Neural crest cell (in vitro differentiated cells): ENCODE measurements around the gene OBSCN. TPM values are rescaled to one million over a fixed set of nuclear protein-coding genes. Genes with fewer than 3 reads are reported as not detected.

Experiments used
- DNase-seq: peaks from one replicate; pipeline ENCODE4 v3.0.0; 2021; ENCODE audit warnings: low read depth, mixed read lengths, low spot score
- H3K27ac Mint-ChIP-seq: one replicate; pipeline ENCODE4 v1.8.0; 2021; ENCODE audit warnings: mild to moderate bottlenecking, mixed read lengths; ENCODE audit not compliant: unreplicated experiment
- H3K27me3 Mint-ChIP-seq: 2 replicates; pipeline ENCODE4 v1.8.0; 2021; ENCODE audit warnings: low read depth, mild to moderate bottlenecking, mixed read lengths
- H3K36me3 Mint-ChIP-seq: 2 replicates; pipeline ENCODE4 v1.8.0; 2021; ENCODE audit warnings: low read depth, mild to moderate bottlenecking, mixed read lengths
- H3K4me1 Mint-ChIP-seq: 2 replicates; pipeline ENCODE4 v1.8.0; 2021; ENCODE audit warnings: mixed read lengths
- H3K4me3 Mint-ChIP-seq: one replicate; pipeline ENCODE4 v1.8.0; 2021; ENCODE audit warnings: mild to moderate bottlenecking, mixed read lengths
- H3K9me3 Mint-ChIP-seq: 2 replicates; pipeline ENCODE4 v1.8.0; 2021; ENCODE audit warnings: mixed read lengths
- total RNA-seq: library from RNA; stranded (reverse); gene quantifications from 2 replicates; pipeline ENCODE4 v1.2.1, GENCODE V29; 2021
- TF ChIP-seq, protein P1 (sequence below): fragments of 200-600 bp; sonication (generic); conservative IDR thresholded peaks from 2 replicates; pipeline ENCODE4 v1.5.0; 2021; ENCODE audit warnings: antibody characterized with exemption, mild to moderate bottlenecking

Gene OBSCN
- total RNA-seq, 1 donor from 2014 or later = 40.1 TPM

DNA sequence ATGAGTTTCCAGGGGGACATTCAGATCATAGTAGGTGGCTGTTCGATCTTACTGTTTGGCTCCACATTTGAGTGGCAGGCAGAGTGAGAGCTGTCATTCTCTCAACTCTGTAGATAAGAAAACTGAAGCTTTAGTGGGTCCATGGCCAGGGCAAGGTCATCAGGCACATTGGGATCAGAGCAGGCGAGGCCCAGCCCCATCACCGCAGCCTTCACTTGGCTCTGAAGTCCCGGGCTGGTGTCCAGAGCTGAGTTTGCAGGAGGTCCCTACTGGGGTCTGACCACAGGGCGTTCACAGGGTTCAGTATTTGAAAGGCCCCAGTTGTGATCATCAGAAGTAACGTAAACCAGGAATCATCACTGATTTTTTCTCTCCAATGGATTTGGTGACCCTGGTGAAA lies 76.7 kb downstream of the OBSCN start:
- Mint-ChIP-seq H3K27me3 (no peaks in the 10 kb centered on the region), H3K27ac (no peak overlapping the region), H3K9me3 (no peaks in the 10 kb centered on the region), H3K36me3 (peaks cover 3% of the 10 kb centered on the region), H3K4me3 (no peak overlapping the region), H3K4me1 (no peaks in the 10 kb centered on the region)
- DNase-seq = no peak
- TF ChIP-seq, protein P1, sequence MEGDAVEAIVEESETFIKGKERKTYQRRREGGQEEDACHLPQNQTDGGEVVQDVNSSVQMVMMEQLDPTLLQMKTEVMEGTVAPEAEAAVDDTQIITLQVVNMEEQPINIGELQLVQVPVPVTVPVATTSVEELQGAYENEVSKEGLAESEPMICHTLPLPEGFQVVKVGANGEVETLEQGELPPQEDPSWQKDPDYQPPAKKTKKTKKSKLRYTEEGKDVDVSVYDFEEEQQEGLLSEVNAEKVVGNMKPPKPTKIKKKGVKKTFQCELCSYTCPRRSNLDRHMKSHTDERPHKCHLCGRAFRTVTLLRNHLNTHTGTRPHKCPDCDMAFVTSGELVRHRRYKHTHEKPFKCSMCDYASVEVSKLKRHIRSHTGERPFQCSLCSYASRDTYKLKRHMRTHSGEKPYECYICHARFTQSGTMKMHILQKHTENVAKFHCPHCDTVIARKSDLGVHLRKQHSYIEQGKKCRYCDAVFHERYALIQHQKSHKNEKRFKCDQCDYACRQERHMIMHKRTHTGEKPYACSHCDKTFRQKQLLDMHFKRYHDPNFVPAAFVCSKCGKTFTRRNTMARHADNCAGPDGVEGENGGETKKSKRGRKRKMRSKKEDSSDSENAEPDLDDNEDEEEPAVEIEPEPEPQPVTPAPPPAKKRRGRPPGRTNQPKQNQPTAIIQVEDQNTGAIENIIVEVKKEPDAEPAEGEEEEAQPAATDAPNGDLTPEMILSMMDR = no peak

DNA sequence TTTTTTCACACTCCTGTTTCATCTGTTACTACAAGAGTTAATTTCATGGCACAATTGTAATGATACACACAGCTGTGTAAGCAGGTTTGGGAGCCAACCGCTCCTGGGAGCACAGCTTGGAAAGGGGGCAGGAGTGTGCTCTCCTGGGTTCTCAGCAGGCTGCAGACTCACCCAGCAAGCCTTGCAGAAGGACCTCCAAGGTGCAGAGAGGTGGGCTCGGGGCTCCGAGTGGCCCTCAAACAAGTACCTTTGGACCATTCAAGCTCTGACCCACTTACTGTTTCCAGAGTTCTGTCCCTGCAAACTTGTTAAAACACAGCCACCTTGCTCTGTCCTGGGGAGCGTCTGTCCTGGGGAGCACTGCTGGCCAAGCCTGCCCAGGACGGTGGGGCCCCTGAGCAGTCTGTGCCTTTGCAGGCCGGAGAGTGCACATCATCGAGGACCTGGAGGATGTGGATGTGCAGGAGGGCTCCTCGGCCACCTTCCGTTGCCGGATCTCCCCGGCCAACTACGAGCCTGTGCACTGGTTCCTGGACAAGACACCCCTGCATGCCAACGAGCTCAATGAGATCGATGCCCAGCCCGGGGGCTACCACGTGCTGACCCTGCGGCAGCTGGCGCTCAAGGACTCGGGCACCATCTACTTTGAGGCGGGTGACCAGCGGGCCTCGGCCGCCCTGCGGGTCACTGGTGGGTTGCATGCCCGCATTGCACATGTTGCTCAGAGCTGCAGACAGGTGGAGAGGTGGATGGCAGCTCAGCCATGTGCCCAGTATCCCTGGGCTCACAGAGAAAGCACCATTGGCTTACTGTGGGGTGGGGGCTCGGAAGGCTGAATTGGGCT lies 78.0 kb downstream of the OBSCN start:
- TF ChIP-seq, protein P1 = no peak
- H3K9me3 Mint-ChIP-seq = no peaks in the 10 kb centered on the region
- H3K27me3 Mint-ChIP-seq = no peaks in the 10 kb centered on the region
- H3K4me3 Mint-ChIP-seq = no peak overlapping the region
- DNase-seq = no peak
- no peaks in the 10 kb centered on the region for H3K4me1 Mint-ChIP-seq
- H3K27ac Mint-ChIP-seq = no peak overlapping the region
- peaks cover 3% of the 10 kb centered on the region for H3K36me3 Mint-ChIP-seq

DNA sequence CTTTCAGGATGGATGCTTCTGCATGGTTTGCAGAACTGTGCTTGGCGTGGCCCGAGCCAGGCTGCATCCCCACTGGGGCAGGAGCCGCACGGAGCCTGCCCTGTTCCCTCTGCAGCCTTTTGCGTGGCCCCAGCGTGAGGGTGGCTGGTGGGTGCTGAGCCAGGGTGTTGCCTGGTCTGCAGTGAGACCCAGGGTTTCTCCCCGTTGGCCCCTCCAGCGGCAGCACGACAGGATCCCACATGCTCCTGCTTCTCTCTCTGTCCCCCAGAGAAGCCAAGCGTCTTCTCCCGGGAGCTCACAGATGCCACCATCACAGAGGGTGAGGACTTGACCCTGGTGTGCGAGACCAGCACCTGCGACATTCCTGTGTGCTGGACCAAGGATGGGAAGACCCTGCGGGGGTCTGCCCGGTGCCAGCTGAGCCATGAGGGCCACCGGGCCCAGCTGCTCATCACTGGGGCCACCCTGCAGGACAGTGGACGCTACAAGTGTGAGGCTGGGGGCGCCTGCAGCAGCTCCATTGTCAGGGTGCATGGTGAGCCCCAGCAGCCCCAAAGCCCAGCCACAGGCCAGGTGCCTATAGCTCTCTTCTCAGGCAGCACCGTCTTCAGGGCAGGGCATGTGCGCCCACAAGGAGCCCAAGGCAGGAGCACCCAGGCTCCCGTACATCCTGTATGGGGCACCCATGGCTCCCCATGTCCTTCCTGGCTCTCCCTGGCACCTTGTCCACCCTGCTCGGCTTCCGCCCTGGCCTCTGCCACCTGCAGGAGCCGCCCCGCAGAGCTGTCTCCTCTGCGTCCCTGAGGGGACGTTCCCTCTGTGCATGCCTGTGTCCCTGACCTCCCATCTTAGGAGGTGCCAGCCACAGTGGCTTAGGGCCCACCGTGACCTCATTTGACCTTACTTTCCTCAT lies 78.9 kb downstream of the OBSCN start:
- no peak for DNase-seq
- H3K27me3 Mint-ChIP-seq = no peaks in the 10 kb centered on the region
- H3K4me3 Mint-ChIP-seq = no peak overlapping the region
- TF ChIP-seq, protein P1 = no peak
- H3K9me3 Mint-ChIP-seq = no peaks in the 10 kb centered on the region
- H3K36me3 Mint-ChIP-seq = peaks cover 3% of the 10 kb centered on the region
- no peak overlapping the region for H3K27ac Mint-ChIP-seq
- H3K4me1 Mint-ChIP-seq = no peaks in the 10 kb centered on the region

DNA sequence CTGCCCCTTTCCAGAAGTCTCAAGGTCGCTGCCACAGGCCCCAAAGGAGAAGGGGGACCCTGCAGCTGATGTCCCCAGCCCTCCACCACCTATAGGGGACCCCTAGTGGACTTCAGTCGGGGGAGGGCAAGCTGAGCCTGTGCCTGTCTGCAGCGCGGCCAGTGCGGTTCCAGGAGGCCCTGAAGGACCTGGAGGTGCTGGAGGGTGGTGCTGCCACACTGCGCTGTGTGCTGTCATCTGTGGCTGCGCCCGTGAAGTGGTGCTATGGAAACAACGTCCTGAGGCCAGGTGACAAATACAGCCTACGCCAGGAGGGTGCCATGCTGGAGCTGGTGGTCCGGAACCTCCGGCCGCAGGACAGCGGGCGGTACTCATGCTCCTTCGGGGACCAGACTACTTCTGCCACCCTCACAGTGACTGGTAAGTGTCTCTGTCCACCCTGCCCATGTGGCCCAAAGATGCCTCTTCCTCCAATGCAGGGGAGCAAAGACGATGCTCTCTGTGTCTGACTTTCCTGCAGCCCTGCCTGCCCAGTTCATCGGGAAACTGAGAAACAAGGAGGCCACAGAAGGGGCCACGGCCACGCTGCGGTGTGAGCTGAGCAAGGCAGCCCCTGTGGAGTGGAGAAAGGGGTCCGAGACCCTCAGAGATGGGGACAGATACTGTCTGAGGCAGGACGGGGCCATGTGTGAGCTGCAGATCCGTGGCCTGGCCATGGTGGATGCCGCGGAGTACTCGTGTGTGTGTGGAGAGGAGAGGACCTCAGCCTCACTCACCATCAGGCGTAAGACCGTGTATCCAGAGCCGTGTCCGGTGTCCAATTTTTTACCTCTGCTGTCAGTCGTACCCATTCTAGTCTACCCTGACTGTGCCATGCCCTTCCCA lies 79.9 kb downstream of the OBSCN start:
- H3K9me3 Mint-ChIP-seq = no peaks in the 10 kb centered on the region
- DNase-seq = no peak
- no peak overlapping the region for H3K4me3 Mint-ChIP-seq
- H3K36me3 Mint-ChIP-seq = peaks cover 8% of the 10 kb centered on the region
- H3K4me1 Mint-ChIP-seq = no peaks in the 10 kb centered on the region
- H3K27ac Mint-ChIP-seq = no peak overlapping the region
- no peaks in the 10 kb centered on the region for H3K27me3 Mint-ChIP-seq
- TF ChIP-seq, protein P1 = no peak
